ENCODE measurements around the gene POLD2.

DNA sequence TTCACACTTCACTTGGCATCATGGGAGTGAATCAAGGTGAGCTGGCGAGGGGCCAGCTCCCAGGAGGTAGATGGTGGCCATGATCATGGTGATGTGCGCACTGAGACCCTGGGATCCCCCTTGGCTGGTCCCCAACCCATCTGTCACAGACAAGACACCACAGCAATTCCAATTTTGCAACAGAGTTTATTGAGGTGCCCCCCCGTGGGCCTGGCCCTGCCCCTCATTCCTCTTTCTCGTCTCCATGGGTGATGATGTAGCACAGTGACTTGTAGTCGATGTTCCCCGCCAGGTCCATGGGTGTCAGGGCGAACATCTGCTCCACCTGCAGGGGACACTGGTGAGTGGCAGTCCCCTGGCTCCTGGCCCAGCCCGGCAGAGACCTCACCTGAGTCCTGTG lies 15.3 kb upstream of the POLD2 start:
- TF ChIP-seq, protein P1, sequence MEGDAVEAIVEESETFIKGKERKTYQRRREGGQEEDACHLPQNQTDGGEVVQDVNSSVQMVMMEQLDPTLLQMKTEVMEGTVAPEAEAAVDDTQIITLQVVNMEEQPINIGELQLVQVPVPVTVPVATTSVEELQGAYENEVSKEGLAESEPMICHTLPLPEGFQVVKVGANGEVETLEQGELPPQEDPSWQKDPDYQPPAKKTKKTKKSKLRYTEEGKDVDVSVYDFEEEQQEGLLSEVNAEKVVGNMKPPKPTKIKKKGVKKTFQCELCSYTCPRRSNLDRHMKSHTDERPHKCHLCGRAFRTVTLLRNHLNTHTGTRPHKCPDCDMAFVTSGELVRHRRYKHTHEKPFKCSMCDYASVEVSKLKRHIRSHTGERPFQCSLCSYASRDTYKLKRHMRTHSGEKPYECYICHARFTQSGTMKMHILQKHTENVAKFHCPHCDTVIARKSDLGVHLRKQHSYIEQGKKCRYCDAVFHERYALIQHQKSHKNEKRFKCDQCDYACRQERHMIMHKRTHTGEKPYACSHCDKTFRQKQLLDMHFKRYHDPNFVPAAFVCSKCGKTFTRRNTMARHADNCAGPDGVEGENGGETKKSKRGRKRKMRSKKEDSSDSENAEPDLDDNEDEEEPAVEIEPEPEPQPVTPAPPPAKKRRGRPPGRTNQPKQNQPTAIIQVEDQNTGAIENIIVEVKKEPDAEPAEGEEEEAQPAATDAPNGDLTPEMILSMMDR (conservative IDR thresholded peaks at IDR 0.05 in 1 of 2, IDR thresholded peaks at IDR 0.05 in 1 of 2; ENCODE audit: low read depth in 1 of 2, low read length in 2 of 2): no peak
- no peak for TF ChIP-seq EZH2 (IDR thresholded peaks at IDR 0.05; ENCODE audit: low read length, missing control alignments)
